Measurements from ENCODE around the gene SPATS1. TPM values are rescaled to one million over a fixed set of nuclear protein-coding genes. Genes with fewer than 3 reads are reported as not detected.
"Not testable (repeated sequence)": the region's sequence is repeated elsewhere in the genome, so short reads cannot be mapped to it uniquely, and the experiment has no call there.

SPATS1 gene
- total RNA-seq, 2 experiments from 2014 or later = not detected

DNA sequence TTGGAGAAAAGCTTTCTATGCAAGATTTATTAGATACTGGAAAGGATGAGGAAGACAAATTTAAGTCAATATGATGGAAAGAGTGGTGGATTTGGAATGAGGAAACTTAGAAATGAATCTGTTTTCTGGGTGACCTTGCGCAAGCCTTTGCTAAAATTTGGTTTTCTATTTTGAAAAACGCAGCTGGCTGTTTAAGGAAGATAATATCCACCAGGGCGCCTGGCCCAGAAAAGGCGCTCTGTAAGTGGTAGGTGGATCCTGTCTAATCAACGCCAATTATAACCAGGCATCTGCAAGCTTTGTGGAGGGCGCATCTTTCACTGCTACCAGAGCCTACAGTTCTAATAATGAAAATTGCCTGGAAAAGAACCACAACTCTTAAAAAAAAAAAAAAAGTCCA, 398 bp upstream of the SPATS1 start:
- Mint-ChIP-seq H3K4me3 (no peak overlapping the region), H3K4me1 (ENCODE audit: low read depth) (no peaks in the 10 kb centered on the region), H3K27ac (no peak overlapping the region), H3K36me3 (ENCODE audit: low read depth) (no peaks in the 10 kb centered on the region), H3K27me3 (peaks cover 60% of the 10 kb centered on the region), H3K9me3 (no peaks in the 10 kb centered on the region)
- no peaks in the 10 kb centered on the region for H3K36me3 ChIP-seq (ENCODE audit: insufficient read depth, low read length)
- H3K4me3 ChIP-seq (ENCODE audit: low read length) = no peak overlapping the region
- H3K4me1 ChIP-seq (ENCODE audit: insufficient read depth, low read length) = peaks cover 8% of the 10 kb centered on the region
- ChIA-PET POLR2A (no interaction called here), CTCF (interaction anchor here (1.0 kb wide), 1 partner anchor 263 kb away, joined by 3 read pairs; no protein-coding TSS in a partner anchor)
- peaks cover 0 to 8% of the 10 kb centered on the region in 2 experiments for H3K9me3 ChIP-seq (ENCODE audit: control insufficient read depth in 1 of 2, insufficient read depth in 1 of 2, low read length in 2 of 2)
- peaks cover 38 to 47% of the 10 kb centered on the region in 2 experiments for H3K27me3 ChIP-seq (ENCODE audit: control insufficient read depth in 1 of 2, insufficient read depth in 2 of 2, low read length in 2 of 2)
- DNase-seq (no peak), ATAC-seq (ENCODE audit: poor library complexity) (no peak)
- no peak for TF ChIP-seq CTCF (IDR thresholded peaks at IDR 0.05)
- intact Hi-C loops (cut with DNase I, micrococcal nuclease) = no loop called here
- no peak overlapping the region for H3K27ac ChIP-seq (ENCODE audit: low read depth in 1 of 2, low read length in 2 of 2)

- peaks cover 43% of the 10 kb centered on the region for H3K27me3 Mint-ChIP-seq
- ATAC-seq (ENCODE audit: poor library complexity); H3K27ac Mint-ChIP-seq; intact Hi-C loops (cut with DNase I, micrococcal nuclease); H3K4me1 Mint-ChIP-seq (ENCODE audit: low read depth); H3K36me3 Mint-ChIP-seq (ENCODE audit: low read depth); H3K9me3 Mint-ChIP-seq; H3K4me1 ChIP-seq (ENCODE audit: insufficient read depth, low read length); H3K36me3 ChIP-seq (ENCODE audit: insufficient read depth, low read length); DNase-seq; H3K9me3 ChIP-seq (ENCODE audit: control insufficient read depth in 1 of 2, insufficient read depth in 1 of 2, low read length in 2 of 2); H3K4me3 Mint-ChIP-seq; CTCF ChIA-PET; H3K4me3 ChIP-seq (ENCODE audit: low read length); POLR2A ChIA-PET; H3K27ac ChIP-seq (ENCODE audit: low read depth in 1 of 2, low read length in 2 of 2): not testable (repeated sequence)
- peaks cover 34 to 37% of the 10 kb centered on the region in 2 experiments for H3K27me3 ChIP-seq (ENCODE audit: control insufficient read depth in 1 of 2, insufficient read depth in 2 of 2, low read length in 2 of 2)
These were observed 4.4 kb downstream of the SPATS1 start for GRCh38 chr6:44346818-44347217.

DNA sequence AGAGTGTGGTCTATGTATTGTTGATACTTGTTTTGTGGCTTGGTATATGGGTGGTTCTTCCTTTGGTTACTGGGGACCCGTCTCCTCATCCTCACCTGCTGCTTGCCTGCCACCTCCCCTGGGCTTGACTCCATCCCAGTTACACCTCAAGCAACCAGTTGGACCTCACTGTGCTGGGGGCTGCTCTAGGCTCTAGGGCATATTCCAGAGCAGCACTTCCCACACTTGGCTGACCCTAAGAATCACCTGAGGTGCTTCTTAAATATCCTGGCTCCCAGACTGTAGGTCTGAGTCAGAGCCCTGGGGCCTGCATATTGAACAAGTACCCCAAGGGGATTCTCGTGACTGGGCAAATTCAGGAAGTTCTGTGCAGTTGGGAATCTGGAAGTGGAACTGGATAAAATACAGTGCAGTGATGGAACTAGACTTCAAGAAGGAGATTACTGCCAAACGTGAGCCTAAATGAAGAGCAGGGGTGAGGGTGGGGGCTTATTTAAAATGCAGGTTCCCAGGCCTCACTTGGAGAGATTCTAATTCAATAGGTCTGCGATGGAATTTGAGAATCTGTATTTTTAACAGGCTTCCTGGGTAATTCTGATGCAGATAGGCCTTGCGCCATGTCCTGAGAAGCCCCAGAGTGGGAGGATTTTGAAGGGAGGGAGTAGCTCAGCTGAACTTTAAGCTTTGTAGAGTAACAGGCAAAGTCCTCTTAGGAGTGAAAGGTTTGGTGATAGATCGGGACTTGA, 7.6 kb downstream of the SPATS1 start:
- no peak for ATAC-seq (ENCODE audit: poor library complexity)

GRCh38 chr6:44350650-44350994, 8.2 kb downstream of the SPATS1 start:
- DNase-seq; H3K27me3 Mint-ChIP-seq; POLR2A ChIA-PET; H3K9me3 Mint-ChIP-seq; H3K9me3 ChIP-seq (ENCODE audit: control insufficient read depth in 1 of 2, insufficient read depth in 1 of 2, low read length in 2 of 2); CTCF ChIA-PET; H3K27ac Mint-ChIP-seq; H3K36me3 ChIP-seq (ENCODE audit: insufficient read depth, low read length); H3K27me3 ChIP-seq (ENCODE audit: control insufficient read depth in 1 of 2, insufficient read depth in 2 of 2, low read length in 2 of 2); H3K36me3 Mint-ChIP-seq (ENCODE audit: low read depth); H3K4me3 Mint-ChIP-seq; H3K4me1 Mint-ChIP-seq (ENCODE audit: low read depth); intact Hi-C loops (cut with DNase I, micrococcal nuclease); H3K27ac ChIP-seq (ENCODE audit: low read depth in 1 of 2, low read length in 2 of 2); H3K4me1 ChIP-seq (ENCODE audit: insufficient read depth, low read length); ATAC-seq (ENCODE audit: poor library complexity); H3K4me3 ChIP-seq (ENCODE audit: low read length): not testable (repeated sequence)

More for the DNA sequence above, 7.6 kb downstream of the SPATS1 start:
- no peaks in the 10 kb centered on the region for H3K9me3 ChIP-seq (ENCODE audit: control insufficient read depth in 1 of 2, insufficient read depth in 1 of 2, low read length in 2 of 2)
- no peaks in the 10 kb centered on the region for H3K4me1 Mint-ChIP-seq (ENCODE audit: low read depth)
- H3K27me3 ChIP-seq (ENCODE audit: control insufficient read depth in 1 of 2, insufficient read depth in 2 of 2, low read length in 2 of 2) = peaks cover 5 to 7% of the 10 kb centered on the region in 2 experiments
- TF ChIP-seq CTCF (IDR thresholded peaks at IDR 0.05) = no peak
- no peak overlapping the region for H3K4me3 ChIP-seq (ENCODE audit: low read length)
- no peaks in the 10 kb centered on the region for H3K4me1 ChIP-seq (ENCODE audit: insufficient read depth, low read length)
- H3K27me3 Mint-ChIP-seq = peaks cover 14% of the 10 kb centered on the region
- POLR2A ChIA-PET = no interaction called here
- CTCF ChIA-PET = no interaction called here
- no peak for DNase-seq
- no peaks in the 10 kb centered on the region for H3K36me3 ChIP-seq (ENCODE audit: insufficient read depth, low read length)
- intact Hi-C loops (cut with DNase I, micrococcal nuclease) = no loop called here
- H3K9me3 Mint-ChIP-seq = no peaks in the 10 kb centered on the region
- no peak overlapping the region for H3K27ac ChIP-seq (ENCODE audit: low read depth in 1 of 2, low read length in 2 of 2)
- H3K27ac Mint-ChIP-seq = no peak overlapping the region
- H3K36me3 Mint-ChIP-seq (ENCODE audit: low read depth) = no peaks in the 10 kb centered on the region
- no peak overlapping the region for H3K4me3 Mint-ChIP-seq

All from CD4-positive, alpha-beta T cell (primary cell).